Measurements from ENCODE around the gene CALHM3. TPM values are rescaled to one million over a fixed set of nuclear protein-coding genes. Genes with fewer than 3 reads are reported as not detected.
A peak's percentile ranks its signal among the peaks of the same experiment; 100 is the strongest.

Gene CALHM3
- total RNA-seq, 1 experiment from 2014 or later, result not detected

DNA sequence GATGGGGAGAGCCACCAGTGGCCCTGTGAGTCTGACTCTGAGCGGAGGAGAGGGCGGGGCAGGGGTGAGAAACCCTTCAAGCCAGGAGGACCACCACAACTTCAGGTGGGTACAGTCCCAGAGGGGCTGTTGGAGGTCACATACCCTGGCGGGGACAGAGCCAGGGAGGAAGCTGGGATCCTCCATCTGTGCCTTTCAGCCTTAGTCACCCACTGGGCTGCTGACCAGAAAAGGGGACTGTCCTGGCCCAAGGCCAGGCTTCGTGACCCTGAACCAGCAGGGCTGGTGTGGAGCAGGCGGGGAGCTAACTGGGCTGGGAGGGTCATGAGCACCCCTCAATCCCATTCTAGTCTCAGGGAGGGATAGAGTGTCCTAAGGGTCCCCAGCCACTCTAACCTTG, 1.5 kb upstream of the CALHM3 start:
- POLR2A ChIA-PET (ENCODE audit: low non-redundant PET), result no interaction called here
- intact Hi-C loops (cut with micrococcal nuclease; ENCODE audit: unreplicated experiment), result loop anchor here (5.0 kb wide), 2 partner anchors 563 to 643 kb away; partner anchors contain the start of genes CNNM2 and CYP17A1

DNA sequence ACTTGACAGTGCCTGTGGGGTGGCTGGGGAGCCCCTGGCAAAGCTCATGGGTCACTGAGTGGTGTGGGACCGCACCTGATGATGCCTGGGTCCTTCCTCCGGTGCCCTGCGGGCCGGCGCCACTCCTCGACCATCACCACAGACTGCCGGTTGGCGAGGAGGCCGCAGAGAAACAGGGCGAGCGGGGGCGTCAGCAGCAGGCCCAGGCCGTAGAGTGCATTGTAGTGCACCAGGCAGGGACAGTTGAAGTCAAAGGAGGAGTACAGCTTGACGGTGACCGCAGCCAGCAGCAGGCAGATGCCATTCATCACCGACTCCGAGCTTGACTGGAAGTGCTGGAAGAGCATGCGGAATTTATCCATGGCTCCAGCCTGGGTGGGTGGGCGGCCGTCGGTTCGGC, 369 bp downstream of the CALHM3 start:
- CTCF ChIA-PET, result no interaction called here
- Histone ChIP-seq H3K9me3 (ENCODE audit: low read depth, low read length, poor library complexity, severe bottlenecking) (no peaks in the 10 kb centered on the region), H3K4me3 (ENCODE audit: low read depth, low read length, poor library complexity, severe bottlenecking) (no peak overlapping the region), H3K27ac (ENCODE audit: low read depth, low read length, poor library complexity, severe bottlenecking) (no peak overlapping the region), H3K27me3 (replicated peaks; ENCODE audit: insufficient read depth, low read depth, low read length, poor library complexity) (no peaks in the 10 kb centered on the region), H3K36me3 (ENCODE audit: insufficient read depth, low read length, poor library complexity, severe bottlenecking) (no peaks in the 10 kb centered on the region), H3K4me1 (ENCODE audit: insufficient read depth, low read length, poor library complexity, severe bottlenecking) (no peaks in the 10 kb centered on the region)
- DNase-seq (ENCODE audit: low spot score), result no peak
- intact Hi-C loops (cut with micrococcal nuclease; ENCODE audit: unreplicated experiment), result no loop called here
- BruUV-seq (replicated peaks), result no TSS peak
- POLR2A ChIA-PET (ENCODE audit: low non-redundant PET), result no interaction called here
- TF ChIP-seq, protein P1, sequence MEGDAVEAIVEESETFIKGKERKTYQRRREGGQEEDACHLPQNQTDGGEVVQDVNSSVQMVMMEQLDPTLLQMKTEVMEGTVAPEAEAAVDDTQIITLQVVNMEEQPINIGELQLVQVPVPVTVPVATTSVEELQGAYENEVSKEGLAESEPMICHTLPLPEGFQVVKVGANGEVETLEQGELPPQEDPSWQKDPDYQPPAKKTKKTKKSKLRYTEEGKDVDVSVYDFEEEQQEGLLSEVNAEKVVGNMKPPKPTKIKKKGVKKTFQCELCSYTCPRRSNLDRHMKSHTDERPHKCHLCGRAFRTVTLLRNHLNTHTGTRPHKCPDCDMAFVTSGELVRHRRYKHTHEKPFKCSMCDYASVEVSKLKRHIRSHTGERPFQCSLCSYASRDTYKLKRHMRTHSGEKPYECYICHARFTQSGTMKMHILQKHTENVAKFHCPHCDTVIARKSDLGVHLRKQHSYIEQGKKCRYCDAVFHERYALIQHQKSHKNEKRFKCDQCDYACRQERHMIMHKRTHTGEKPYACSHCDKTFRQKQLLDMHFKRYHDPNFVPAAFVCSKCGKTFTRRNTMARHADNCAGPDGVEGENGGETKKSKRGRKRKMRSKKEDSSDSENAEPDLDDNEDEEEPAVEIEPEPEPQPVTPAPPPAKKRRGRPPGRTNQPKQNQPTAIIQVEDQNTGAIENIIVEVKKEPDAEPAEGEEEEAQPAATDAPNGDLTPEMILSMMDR (conservative IDR thresholded peaks at IDR 0.05; ENCODE audit: low read depth, low read length), result no peak
- no peak for TF ChIP-seq EZH2 (IDR thresholded peaks at IDR 0.05; ENCODE audit: borderline replicate concordance, low read depth, low read length, poor library complexity, severe bottlenecking)

More for the DNA sequence above, 1.5 kb upstream of the CALHM3 start:
- no peak overlapping the region for H3K27ac ChIP-seq (ENCODE audit: low read depth, low read length, poor library complexity, severe bottlenecking)
- no peaks in the 10 kb centered on the region for H3K27me3 ChIP-seq (replicated peaks; ENCODE audit: insufficient read depth, low read depth, low read length, poor library complexity)
- H3K4me1 ChIP-seq (ENCODE audit: insufficient read depth, low read length, poor library complexity, severe bottlenecking), result no peaks in the 10 kb centered on the region
- no peaks in the 10 kb centered on the region for H3K9me3 ChIP-seq (ENCODE audit: low read depth, low read length, poor library complexity, severe bottlenecking)
- DNase-seq (ENCODE audit: low spot score), result no peak
- BruUV-seq (replicated peaks), result no TSS peak
- CTCF ChIA-PET, result no interaction called here
- H3K36me3 ChIP-seq (ENCODE audit: insufficient read depth, low read length, poor library complexity, severe bottlenecking), result no peaks in the 10 kb centered on the region
- TF ChIP-seq, protein P1 (conservative IDR thresholded peaks at IDR 0.05; ENCODE audit: low read depth, low read length), result no peak
- TF ChIP-seq EZH2 (IDR thresholded peaks at IDR 0.05; ENCODE audit: borderline replicate concordance, low read depth, low read length, poor library complexity, severe bottlenecking), result no peak
- no peak overlapping the region for H3K4me3 ChIP-seq (ENCODE audit: low read depth, low read length, poor library complexity, severe bottlenecking)

DNA sequence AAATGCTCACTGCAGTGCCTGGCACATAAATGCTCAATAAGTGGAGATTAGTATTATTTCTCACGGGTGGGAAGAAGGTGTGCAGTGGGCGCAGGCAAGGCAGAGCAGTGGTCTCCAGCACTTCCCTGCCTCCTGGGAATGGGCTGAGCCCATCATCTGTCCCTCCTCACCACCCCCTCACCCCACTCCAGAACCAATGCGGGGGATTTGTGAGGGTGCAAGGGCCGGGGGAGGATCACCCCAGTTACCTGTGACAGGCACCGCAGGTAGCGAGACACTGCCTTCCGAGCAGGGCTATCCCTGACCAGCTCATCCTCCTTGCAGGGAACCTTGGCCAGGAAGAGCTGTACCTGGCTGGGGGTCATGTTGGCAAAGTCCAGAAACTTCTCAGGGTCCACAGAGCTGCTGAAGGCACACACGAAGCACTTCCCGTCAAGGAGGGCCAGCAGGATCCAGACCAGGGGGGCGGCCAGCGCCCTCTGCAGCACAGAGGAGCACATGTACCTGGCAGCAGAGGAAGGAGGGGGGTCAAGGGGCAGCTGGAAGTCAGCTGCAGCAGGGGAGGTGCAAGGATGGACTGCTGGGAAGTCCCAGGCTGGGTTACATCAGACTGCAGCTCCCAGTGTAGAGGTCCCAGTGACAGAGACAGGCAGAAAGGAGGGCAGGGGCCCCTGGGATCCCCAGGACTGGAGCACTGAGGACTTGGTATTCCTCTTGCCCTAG, 2.8 kb downstream of the CALHM3 start:
- Histone ChIP-seq H3K4me1 (ENCODE audit: insufficient read depth, low read length, poor library complexity, severe bottlenecking) (no peaks in the 10 kb centered on the region), H3K27ac (ENCODE audit: low read depth, low read length, poor library complexity, severe bottlenecking) (no peak overlapping the region), H3K9me3 (ENCODE audit: low read depth, low read length, poor library complexity, severe bottlenecking) (no peaks in the 10 kb centered on the region), H3K4me3 (ENCODE audit: low read depth, low read length, poor library complexity, severe bottlenecking) (no peak overlapping the region), H3K36me3 (ENCODE audit: insufficient read depth, low read length, poor library complexity, severe bottlenecking) (no peaks in the 10 kb centered on the region), H3K27me3 (replicated peaks; ENCODE audit: insufficient read depth, low read depth, low read length, poor library complexity) (no peaks in the 10 kb centered on the region)
- BruUV-seq (replicated peaks), result no TSS peak
- CTCF ChIA-PET, result no interaction called here
- TF ChIP-seq, protein P1 (conservative IDR thresholded peaks at IDR 0.05; ENCODE audit: low read depth, low read length), result 0 out of 2 replicates have a peak, but pooled peaks have one; percentile 16
- TF ChIP-seq EZH2 (IDR thresholded peaks at IDR 0.05; ENCODE audit: borderline replicate concordance, low read depth, low read length, poor library complexity, severe bottlenecking), result no peak
- no peak for DNase-seq (ENCODE audit: low spot score)
- intact Hi-C loops (cut with micrococcal nuclease; ENCODE audit: unreplicated experiment), result no loop called here
- POLR2A ChIA-PET (ENCODE audit: low non-redundant PET), result no interaction called here

All from A673 (cell line).